HG03439 (cell line): ENCODE results near the gene STK24.
"Not testable (repeated sequence)": the region's sequence is repeated elsewhere in the genome, so short reads cannot be mapped to it uniquely, and the experiment has no call there.

Source experiments
- ATAC-seq: cut with Tn5 transposase; IDR thresholded peaks from one replicate; pipeline ENCODE4 v1.9.1; 2021; ENCODE audit warnings: mild to moderate bottlenecking, moderate library complexity; ENCODE audit not compliant: unreplicated experiment

STK24 gene

GRCh38 chr13:98419786-98420553, 156.9 kb downstream of the STK24 start:
- ATAC-seq = no peak

GRCh38 chr13:98416408-98416807, 160.5 kb downstream of the STK24 start:
- ATAC-seq = no peak

- no peak for ATAC-seq
These were observed 161.4 kb downstream of the STK24 start for GRCh38 chr13:98415326-98416070.

- no peak for ATAC-seq
These were observed 163.1 kb downstream of the STK24 start for GRCh38 chr13:98413796-98414195.

- ATAC-seq = not testable (repeated sequence)
These were observed 163.6 kb downstream of the STK24 start for GRCh38 chr13:98413278-98413677.

- no peak for ATAC-seq
These were observed 165.2 kb downstream of the STK24 start for GRCh38 chr13:98411617-98412265.

- no peak for ATAC-seq
These were observed 165.9 kb downstream of the STK24 start for GRCh38 chr13:98411013-98411412.

- no peak for ATAC-seq
These were observed 166.3 kb downstream of the STK24 start for GRCh38 chr13:98410612-98411011.

- no peak for ATAC-seq
These were observed 167.6 kb downstream of the STK24 start for GRCh38 chr13:98409281-98409680.

- no peak for ATAC-seq
These were observed 169.3 kb downstream of the STK24 start for GRCh38 chr13:98407575-98407974.

- no peak for ATAC-seq
These were observed 169.9 kb downstream of the STK24 start for GRCh38 chr13:98406971-98407370.

GRCh38 chr13:98406427-98406826, 170.5 kb downstream of the STK24 start:
- ATAC-seq = no peak

GRCh38 chr13:98405690-98406344, 171.1 kb downstream of the STK24 start:
- ATAC-seq = no peak

- ATAC-seq = no peak
These were observed 171.8 kb downstream of the STK24 start for GRCh38 chr13:98405107-98405571.

GRCh38 chr13:98403076-98403475, 173.8 kb downstream of the STK24 start:
- no peak for ATAC-seq

GRCh38 chr13:98401934-98402333, 175.0 kb downstream of the STK24 start:
- no peak for ATAC-seq

- ATAC-seq = no peak
These were observed 177.2 kb downstream of the STK24 start for GRCh38 chr13:98399756-98400155.

- ATAC-seq = no peak
These were observed 178.3 kb downstream of the STK24 start for GRCh38 chr13:98398581-98398980.

- ATAC-seq = no peak
These were observed 179.0 kb downstream of the STK24 start for GRCh38 chr13:98397861-98398260.

- ATAC-seq = no peak
These were observed 179.7 kb downstream of the STK24 start for GRCh38 chr13:98397221-98397620.

GRCh38 chr13:98396071-98396710, 180.7 kb downstream of the STK24 start:
- no peak for ATAC-seq
